Prostate gland (tissue), 2 donors: Measurements from ENCODE around the gene TMBIM6. TPM values are rescaled to one million over a fixed set of nuclear protein-coding genes. Genes with fewer than 3 reads are reported as not detected.

Experiments used
- DNase-seq: peaks from one replicate; pipeline ENCODE4 v3.0.0-alpha.2; 2019; ENCODE audit warnings: low spot score
- H3K27ac ChIP-seq, 2 donors: fragments of 200-600 bp; sonication (generic); 2 replicates each; pipeline ENCODE4 v1.5.1; 2017 to 2019
- H3K27me3 ChIP-seq: fragments of 200-600 bp; sonication (generic); replicated peaks from 2 replicates; pipeline ENCODE4 v1.5.1; 2019; ENCODE audit not compliant: insufficient read depth
- H3K36me3 ChIP-seq, 2 donors: fragments of 200-600 bp; sonication (generic); 1 replicate in 1 of 2; 2 replicates in 1 of 2; pipeline versions ENCODE4 v1.5.1 to v1.8.1; 2017 to 2019
- H3K4me1 ChIP-seq: fragments of 200-600 bp; sonication (generic); replicated peaks from 2 replicates; pipeline ENCODE4 v1.5.1; 2019
- H3K4me3 ChIP-seq, 2 donors: fragments of 200-600 bp; sonication (generic); 2 replicates each; pipeline ENCODE4 v1.5.1; 2017 to 2019
- H3K9me3 ChIP-seq: fragments of 200-600 bp; sonication (generic); 2 replicates; pipeline ENCODE4 v1.5.1; 2017
- CTCF ChIP-seq, 4 experiments: fragments of 200-600 bp in 2 of 4; fragments of 450-650 bp in 2 of 4; sonication (generic) in 2 of 4; IDR thresholded peaks; 1 replicate in 3 of 4; 2 replicates in 1 of 4; pipeline ENCODE4 v1.5.1; 2016 to 2019; ENCODE audit warnings: antibody characterized with exemption in 4 of 4, mild to moderate bottlenecking in 2 of 4, moderate library complexity in 2 of 4
- POLR2A ChIP-seq: fragments of 450-650 bp; IDR thresholded peaks from one replicate; pipeline ENCODE4 v1.6.1; 2016; ENCODE audit warnings: antibody characterized with exemption, mild to moderate bottlenecking
- POLR2AphosphoS5 ChIP-seq: sonication (generic); formaldehyde crosslinking; IDR thresholded peaks from one replicate; pipeline ENCODE4 v1.6.1; 2017; ENCODE audit warnings: antibody characterized with exemption
- WGBS: methylation state at CpG from one replicate; pipeline ENCODE4 v1.1.5; 2018; 5-methylcytosine and 5-hydroxymethylcytosine counted together
- intact Hi-C: fragments of 100-400 bp; cut with DNase I; formaldehyde crosslinking; loops from one replicate; pipeline ENCODE4 v1.14.2; 2022
- total RNA-seq, 2 donors: library from RNA; depleted of rRNA; stranded (reverse); fragments of >200 nt; gene quantifications; one replicate each; pipeline ENCODE4 v1.1.0, GENCODE V29; 2016

Gene TMBIM6, protein sequence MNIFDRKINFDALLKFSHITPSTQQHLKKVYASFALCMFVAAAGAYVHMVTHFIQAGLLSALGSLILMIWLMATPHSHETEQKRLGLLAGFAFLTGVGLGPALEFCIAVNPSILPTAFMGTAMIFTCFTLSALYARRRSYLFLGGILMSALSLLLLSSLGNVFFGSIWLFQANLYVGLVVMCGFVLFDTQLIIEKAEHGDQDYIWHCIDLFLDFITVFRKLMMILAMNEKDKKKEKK
- total RNA-seq = 100 to 1,000 TPM; 541 to 778 TPM

DNA sequence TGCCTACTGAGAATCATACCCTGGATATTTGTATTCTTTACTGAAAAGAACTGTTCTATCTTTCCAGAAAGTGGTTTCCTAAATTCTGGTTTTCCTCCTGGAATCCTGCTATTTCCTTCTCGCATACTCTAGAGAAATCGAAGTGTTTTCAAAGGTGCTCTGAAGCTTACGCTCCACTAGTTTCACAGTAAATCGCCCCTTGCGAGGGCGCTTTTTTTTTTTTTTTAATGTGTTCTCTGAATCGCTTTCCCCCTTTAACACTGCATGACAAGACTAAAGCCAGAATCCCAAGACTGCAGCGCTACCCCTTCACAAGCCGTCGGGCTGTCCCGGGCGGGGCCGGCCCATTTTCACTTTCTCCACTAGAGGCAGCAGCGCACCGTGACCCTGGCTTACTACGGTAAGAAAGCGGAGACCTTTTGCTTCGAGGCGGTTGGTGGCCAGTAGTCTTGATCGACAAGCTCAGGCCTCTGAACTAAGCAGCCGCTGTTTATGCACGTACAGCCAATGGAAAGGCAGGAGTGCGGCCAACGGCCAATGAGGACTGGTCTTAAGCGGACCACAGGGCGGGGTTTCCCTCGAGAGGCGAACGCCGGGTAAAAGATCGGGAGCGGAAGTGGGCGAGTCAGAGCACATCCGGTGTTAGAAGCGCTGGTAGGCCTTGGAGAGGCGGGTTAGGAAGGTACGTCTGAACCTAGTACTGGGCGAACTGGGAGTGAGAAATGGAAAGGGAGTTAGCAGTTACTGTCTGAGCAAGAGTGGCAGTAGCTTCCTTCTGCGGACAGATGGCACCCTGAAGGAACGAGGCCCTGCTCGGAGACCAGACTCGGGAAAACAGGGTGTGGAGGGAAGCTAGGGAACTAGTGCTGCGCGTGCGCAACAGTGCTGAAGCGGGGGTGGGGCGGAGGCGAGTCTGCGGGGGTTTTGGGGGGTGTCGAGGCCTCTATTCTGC is at the start of gene TMBIM6:
TSS of gene TMBIM6 (plus strand) at position 628 of the 952 bp plus-strand sequence. CDS start 10,937 bp downstream, outside the sequence.
- peak within 1 kb of the TSS; percentile 95 to 96 for H3K27ac ChIP-seq
- no peaks in the 10 kb centered on the region for H3K27me3 ChIP-seq
- WGBS = 4% methylated on average over 50 of the region's 50 CpGs
- peak within 1 kb of the TSS; percentile 67 to 68 for H3K4me3 ChIP-seq
- H3K4me1 ChIP-seq = no peaks in the 10 kb centered on the region
- H3K9me3 ChIP-seq = no peaks in the 10 kb centered on the region
- no peaks in the 10 kb centered on the region for H3K36me3 ChIP-seq
- DNase-seq = peak; percentile 100
- intact Hi-C loops = no loop called here
- TF ChIP-seq POLR2A (peak; percentile 96), POLR2AphosphoS5 (peak; percentile 99), CTCF (IDR thresholded peaks at IDR 0.05) (peak; percentile 92 to 99 (median 96))

- DNase-seq = no peak
- intact Hi-C loops = no loop called here
- WGBS = 67% methylated on average over 3 of the region's 3 CpGs
Observed at GRCh38 chr12:49692851-49693250, 48.5 kb upstream of the TMBIM6 start.

GRCh38 chr12:49693931-49694444 is 47.4 kb upstream of the TMBIM6 start:
- no peaks in the 10 kb centered on the region for H3K9me3 ChIP-seq
- no peak for DNase-seq
- H3K27me3 ChIP-seq = no peaks in the 10 kb centered on the region
- TF ChIP-seq POLR2AphosphoS5 = no peak
- TF ChIP-seq POLR2A = no peak
- TF ChIP-seq CTCF (IDR thresholded peaks at IDR 0.05) = no peak
- H3K4me1 ChIP-seq = no peaks in the 10 kb centered on the region
- no peak overlapping the region for H3K27ac ChIP-seq
- H3K36me3 ChIP-seq = no peaks in the 10 kb centered on the region
- H3K4me3 ChIP-seq = no peak overlapping the region
- WGBS = 87% methylated on average over 8 of the region's 8 CpGs
- intact Hi-C loops = no loop called here

More at GRCh38 chr12:49692851-49693250, 48.5 kb upstream of the TMBIM6 start:
- Histone ChIP-seq H3K9me3 (no peaks in the 10 kb centered on the region), H3K36me3 (no peaks in the 10 kb centered on the region), H3K4me1 (no peaks in the 10 kb centered on the region), H3K4me3 (no peak overlapping the region), H3K27me3 (no peaks in the 10 kb centered on the region), H3K27ac (no peak overlapping the region)
- no peak for TF ChIP-seq POLR2A
- TF ChIP-seq CTCF (IDR thresholded peaks at IDR 0.05) = no peak

- TF ChIP-seq POLR2AphosphoS5 (no peak), CTCF (IDR thresholded peaks at IDR 0.05) (no peak), POLR2A (no peak)
- no peak overlapping the region for H3K4me3 ChIP-seq
- H3K36me3 ChIP-seq = no peaks in the 10 kb centered on the region
- H3K4me1 ChIP-seq = no peaks in the 10 kb centered on the region
- DNase-seq = no peak
- no peak overlapping the region for H3K27ac ChIP-seq
- intact Hi-C loops = no loop called here
- H3K27me3 ChIP-seq = no peaks in the 10 kb centered on the region
- no peaks in the 10 kb centered on the region for H3K9me3 ChIP-seq
Observed at GRCh38 chr12:49696723-49697122, 44.6 kb upstream of the TMBIM6 start.
